Measurements from ENCODE around the gene ZNF282.

DNA sequence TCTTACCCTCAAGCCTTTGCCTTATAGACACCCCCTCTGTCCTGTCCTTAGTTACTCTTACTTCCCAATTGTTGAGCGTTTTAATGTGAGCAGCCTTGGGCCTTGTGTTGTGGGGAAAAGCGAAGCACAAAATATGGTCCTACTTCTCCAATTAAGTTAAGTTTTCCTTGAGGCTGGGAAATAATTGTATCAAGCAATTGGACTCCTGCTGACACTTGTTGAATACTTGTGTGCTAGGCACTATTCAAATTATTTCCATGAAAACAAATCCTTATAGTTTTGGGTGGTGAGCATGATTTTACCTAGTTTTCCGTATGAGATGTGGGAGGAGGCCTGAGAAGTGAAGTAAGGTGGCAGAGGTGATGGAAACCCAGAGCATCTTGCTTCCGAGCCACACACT, 61.2 kb downstream of the ZNF282 start:
- TF ChIP-seq, protein P1, sequence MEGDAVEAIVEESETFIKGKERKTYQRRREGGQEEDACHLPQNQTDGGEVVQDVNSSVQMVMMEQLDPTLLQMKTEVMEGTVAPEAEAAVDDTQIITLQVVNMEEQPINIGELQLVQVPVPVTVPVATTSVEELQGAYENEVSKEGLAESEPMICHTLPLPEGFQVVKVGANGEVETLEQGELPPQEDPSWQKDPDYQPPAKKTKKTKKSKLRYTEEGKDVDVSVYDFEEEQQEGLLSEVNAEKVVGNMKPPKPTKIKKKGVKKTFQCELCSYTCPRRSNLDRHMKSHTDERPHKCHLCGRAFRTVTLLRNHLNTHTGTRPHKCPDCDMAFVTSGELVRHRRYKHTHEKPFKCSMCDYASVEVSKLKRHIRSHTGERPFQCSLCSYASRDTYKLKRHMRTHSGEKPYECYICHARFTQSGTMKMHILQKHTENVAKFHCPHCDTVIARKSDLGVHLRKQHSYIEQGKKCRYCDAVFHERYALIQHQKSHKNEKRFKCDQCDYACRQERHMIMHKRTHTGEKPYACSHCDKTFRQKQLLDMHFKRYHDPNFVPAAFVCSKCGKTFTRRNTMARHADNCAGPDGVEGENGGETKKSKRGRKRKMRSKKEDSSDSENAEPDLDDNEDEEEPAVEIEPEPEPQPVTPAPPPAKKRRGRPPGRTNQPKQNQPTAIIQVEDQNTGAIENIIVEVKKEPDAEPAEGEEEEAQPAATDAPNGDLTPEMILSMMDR (conservative IDR thresholded peaks at IDR 0.05 in 1 of 2, IDR thresholded peaks at IDR 0.05 in 1 of 2; ENCODE audit: extremely low read depth in 1 of 2, insufficient read depth in 1 of 2, low read depth in 1 of 2, low read length in 2 of 2), result no peak
- TF ChIP-seq EZH2 (IDR thresholded peaks at IDR 0.05; ENCODE audit: borderline replicate concordance, low read length), result no peak

Data from mammary epithelial cell (primary cell).